RPMI7951 (cell line): ENCODE measurements around the gene FBN1. TPM values are rescaled to one million over a fixed set of nuclear protein-coding genes. Genes with fewer than 3 reads are reported as not detected.

ENCODE experiments used
- DNase-seq: peaks from one replicate; pipeline ENCODE4 v3.0.0-alpha.2; 2012; ENCODE audit warnings: low read depth
- total RNA-seq: library from RNA; depleted of rRNA; stranded (reverse); fragments of >200 nt; shearing (Covaris generic); gene quantifications from 2 replicates; pipeline ENCODE4 v1.2.3, GENCODE V29; 2014

Gene FBN1
- total RNA-seq, 1 experiment from 2014 or later = 194 TPM

DNA sequence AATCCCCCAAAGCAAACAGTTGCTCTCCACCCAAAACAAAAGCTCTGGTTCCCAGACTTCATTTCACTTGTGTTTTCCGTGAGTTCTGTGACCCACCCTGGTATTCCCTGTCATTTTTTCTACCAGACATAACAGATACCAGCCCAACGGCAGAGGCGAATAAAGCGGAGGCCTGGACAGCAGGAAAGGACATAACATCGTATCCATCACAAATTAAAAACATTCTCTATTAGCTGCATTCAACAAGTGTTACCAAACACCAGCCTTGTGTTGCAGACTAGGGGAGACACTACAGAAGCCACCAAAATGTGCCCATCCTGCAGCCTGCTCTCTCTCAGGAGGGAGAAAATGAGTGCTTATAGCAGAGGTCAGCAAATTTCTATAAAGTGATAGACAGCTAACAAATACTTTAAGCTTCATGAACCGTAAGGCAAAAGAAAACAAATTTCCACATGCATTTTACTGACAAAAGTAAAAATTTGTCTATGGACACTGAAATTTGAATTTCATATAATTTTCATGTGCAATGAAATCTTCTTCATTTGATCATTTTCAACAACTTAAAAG is 7.1 kb upstream of the FBN1 start:
- DNase-seq = no peak

DNA sequence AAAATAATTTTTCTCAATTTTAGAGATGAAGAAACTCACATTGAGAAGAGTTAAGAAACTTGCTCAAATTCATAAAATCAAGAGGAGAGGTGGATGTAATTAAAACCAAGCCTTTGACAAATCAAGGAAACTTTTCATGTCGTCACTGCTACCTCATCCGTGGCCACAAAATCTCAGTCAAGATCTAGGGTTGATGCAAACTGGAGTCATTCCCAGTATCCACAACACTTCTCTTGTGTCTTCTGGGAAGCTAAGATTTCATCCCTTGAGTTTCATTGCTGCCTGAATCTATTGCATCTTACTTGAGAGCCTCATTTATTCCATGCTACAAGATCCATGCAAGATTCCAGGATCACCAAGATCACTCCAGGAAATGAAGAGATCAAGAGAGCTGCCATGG is 5.4 kb upstream of the FBN1 start:
- DNase-seq = no peak

DNA sequence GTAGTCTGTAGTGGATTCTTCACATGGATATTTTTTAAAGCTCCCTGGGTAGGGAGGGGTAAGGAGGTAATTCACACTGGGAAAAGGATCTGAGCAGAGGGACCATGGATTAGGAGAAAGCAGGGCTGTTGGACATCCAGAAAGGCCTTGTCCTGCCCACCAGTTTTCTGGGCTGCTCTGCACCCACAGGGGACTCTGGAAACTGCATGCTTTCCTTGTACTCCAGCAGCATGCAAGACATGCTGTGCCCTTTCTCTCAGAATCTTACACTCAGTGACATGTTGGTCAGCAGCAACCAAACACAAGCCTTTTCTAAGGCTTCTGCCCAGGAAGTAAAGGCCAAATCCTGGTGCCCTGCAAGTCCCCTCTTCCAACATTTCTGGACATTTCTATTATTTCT is 2.5 kb upstream of the FBN1 start:
- DNase-seq = peak; percentile 64

DNA sequence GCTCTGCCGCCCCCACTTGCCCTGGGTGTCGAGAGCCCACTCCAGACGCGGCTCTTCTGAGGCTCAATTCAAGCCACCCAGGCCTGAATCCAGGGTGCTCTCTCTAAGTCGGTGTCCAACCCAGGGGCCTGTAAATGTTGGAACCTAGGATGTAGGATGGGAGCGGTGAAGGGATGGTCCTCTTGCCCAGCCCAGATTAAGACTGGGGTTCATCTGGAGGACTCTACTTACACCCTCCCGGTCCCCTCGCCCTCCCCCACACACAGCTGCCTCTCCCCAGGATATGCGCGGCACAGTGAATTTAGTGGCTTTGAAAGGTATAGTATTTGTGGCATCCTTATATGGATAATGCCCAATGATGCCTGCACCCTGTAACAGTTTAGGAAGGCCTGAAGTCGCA is 822 bp upstream of the FBN1 start:
- no peak for DNase-seq

DNA sequence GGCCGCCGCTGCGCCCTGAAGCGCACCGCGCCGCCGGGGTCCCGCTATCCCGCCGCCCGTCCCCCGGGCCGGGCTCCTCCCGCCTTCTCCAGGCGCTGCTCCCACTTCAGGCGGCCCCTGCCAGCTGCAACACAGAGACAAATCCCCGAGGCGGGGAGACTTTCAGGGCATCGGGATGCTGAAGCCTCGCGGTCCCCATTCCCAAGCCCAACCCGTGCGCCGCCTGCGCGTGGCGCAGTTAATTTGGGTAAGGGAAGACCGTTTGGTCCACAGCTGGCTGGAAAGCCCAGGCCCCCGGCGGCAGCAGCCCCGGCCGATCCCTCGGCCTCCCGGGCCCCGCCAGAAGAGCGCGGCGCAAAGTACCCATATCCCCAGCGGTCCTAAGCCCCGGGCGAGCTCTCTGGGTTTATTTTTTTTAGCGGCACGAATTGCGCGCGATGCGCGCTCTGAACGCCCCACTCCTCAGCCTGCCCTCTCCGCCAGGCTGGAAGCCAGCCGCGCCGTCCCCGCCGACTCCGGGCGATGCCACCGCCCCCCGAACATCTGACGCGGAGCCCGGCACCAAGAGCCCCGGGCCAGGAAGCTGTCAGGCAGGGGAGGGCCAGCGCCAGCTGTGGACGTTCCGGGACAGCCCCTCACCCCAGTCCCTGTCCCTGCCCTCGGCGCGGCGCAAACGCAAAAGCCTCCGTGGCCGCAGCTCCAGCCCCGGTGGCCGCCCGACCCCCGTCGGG is 517 bp downstream of the FBN1 start:
- DNase-seq = peak; percentile 86

DNA sequence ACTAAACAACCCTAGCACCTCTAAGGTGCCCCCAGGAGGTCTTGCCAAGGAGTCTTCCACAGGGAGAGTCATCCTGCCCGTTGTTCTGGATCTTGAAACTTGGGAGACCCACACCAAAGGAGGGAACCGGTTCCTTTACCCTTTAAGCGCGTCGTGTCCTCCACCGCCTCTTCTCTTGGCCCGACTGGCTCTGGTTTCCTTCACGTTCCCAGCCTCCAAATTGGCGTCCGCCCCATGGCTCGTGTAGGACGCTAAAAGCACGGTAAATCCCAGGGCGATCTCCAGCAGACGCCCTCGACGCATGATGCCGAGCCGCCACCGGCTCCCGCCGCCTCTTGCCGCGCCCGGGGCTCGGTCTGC is 1.1 kb downstream of the FBN1 start:
- peak; percentile 63 for DNase-seq

DNA sequence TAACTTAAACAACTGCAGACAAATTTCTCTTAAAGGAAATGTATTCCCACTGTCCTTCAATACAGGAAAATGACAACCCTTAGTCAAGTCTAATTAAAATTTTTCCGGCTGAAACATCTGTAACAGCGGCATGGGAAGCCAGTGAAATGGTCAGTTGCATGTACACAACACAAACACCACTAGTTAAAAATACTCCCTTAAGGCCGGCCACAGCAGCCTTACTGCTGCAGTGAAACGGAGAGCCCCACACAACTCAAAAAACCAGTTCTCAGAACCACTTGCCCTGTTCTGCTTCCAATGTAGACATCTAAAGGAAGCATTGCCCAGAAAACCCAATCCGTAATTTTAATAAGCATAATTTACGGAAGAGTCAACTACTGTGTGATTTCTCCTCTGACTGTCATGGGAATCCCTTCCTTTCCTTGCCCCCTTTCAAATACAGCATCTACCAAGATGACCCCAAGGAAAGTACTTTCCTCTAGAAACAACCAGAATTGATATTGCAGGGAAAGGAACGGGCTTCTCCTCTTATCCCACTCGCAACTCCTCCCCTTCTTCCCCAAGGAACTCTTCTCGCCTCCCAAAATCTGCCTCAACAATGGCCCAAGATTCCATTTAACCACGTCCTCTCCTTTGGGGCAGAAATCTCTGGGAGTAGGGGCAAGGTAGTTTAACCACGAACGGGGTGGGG is 1.6 kb downstream of the FBN1 start:
- no peak for DNase-seq

DNA sequence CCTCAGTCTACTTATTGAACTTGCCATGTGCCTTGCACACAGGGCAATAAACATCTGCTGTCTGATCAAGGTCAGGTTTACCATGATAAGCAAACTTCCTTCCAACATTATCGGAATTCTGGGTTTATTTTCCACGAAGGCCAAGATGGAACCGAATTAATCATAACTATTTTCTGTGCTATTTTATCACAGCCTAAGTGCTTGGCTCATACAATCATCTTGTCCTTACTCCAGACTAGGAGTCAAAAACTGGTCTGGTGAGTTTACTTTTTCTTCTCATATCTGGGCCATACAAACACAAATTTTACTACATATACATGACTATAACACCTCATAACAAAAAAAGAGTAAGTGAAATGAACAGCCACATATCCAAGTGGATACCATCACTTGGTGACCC is 2.3 kb downstream of the FBN1 start:
- DNase-seq = no peak

DNA sequence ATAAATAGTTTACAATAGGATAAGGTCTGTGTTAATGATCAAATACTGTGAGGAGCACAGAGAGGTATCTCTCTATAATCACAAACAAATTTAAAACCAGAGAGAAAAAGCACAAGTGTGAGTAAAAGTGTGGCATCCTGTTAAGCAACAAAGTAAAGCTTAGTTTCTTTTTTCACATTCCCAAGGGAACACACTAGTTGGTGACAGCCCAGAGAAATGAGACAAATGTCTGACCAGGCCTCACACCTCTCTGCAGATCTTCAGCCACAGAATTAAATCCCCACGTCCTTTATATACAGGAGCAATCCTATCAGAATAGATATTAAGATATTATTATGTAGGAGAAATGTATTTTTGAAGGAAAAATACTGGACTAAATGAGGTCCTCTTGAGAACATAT is 2.7 kb downstream of the FBN1 start:
- DNase-seq = no peak

DNA sequence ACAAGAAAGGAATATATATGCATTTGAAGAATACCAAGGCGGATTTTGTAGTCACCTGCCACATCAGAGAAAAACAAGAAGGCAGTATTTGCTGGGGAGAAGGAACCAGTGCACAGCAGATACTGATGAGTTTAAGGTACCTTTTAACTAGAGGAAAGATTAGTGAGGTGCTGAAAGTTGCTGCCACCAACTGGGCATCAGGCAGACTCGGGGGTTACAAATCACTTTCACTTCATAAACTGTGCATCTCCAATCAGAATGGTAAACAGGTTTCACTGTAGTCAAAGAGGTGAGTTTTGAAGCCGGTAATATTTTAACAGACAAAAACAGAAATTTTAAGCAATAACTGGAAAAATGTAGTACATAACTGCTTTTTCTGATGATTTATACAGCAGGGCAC is 4.1 kb downstream of the FBN1 start:
- DNase-seq = peak; percentile 63

DNA sequence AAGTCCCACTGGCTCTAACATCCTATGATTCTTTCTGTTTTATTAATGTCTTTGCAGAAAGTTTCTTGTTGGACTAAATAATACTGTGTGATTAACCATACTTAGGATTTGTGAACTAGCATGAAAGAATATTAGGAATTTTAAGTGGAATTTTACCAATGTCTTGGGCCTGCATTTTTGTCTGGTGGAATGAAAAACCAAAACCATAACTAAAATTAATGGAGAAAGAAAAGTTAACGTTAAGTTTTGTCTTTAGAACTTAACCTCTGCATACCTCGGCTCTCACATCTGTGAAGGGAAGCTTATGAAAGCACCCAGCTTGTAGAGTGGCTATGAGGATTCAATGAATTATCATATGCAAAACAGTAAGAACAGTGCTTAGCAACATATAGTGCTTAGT is 6.5 kb downstream of the FBN1 start:
- DNase-seq = no peak

DNA sequence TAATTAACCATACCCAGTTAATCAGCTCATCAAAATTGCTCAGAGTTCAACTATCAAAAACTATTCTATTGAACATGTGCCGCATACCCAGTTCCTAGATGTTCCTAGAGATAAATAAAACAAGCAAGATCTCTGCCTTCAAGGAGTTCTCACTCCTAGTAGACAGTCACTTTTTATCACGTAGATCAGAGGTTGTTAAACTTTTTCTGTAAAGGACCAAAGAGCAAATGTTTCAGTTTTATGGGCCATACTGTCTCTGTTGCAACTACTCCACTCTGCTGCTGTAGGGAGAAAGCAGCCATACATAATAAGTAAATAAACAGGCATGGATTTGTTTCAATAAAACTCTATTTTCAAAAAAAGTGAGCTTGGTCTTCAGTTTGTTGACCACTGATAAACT is 7.9 kb downstream of the FBN1 start:
- no peak for DNase-seq

DNA sequence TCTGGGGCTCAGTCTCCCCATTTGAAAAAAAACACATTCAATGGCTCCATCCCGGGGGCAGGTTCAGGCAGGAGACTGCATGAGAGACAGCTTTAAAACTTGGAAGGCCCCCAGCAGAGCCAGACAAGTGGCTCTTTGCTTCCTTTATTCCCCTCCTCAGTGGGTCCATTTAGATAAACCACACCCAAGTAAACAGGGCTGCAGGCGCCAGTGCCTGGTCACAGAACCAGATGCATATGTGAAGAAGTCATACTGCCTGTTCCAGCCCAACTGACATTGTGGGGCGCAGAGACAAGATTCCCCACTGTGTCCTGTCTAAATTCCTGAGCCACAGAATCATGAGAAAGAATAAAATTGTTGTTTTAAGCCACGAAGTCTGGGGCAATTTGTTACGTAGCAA is 9.0 kb downstream of the FBN1 start:
- peak; percentile 77 for DNase-seq

DNA sequence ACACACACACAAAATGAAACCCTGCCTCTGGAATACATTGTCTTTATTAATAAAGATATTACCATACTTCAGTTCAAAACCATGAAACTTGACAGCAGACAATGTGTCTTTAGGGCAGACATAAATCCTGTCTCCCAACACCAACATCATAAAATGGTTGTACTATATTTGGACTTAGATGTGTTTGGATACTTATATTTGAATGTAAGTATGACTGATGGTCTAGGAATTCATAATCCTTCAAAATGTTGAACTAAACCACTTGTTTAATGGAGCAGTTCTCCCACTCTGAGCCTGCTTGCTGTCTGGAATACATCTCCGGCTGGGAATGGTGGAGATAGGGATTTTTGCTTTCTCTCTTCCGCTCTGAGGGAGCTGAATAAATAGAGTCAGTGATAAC is 10.6 kb downstream of the FBN1 start:
- DNase-seq = peak; percentile 55

DNA sequence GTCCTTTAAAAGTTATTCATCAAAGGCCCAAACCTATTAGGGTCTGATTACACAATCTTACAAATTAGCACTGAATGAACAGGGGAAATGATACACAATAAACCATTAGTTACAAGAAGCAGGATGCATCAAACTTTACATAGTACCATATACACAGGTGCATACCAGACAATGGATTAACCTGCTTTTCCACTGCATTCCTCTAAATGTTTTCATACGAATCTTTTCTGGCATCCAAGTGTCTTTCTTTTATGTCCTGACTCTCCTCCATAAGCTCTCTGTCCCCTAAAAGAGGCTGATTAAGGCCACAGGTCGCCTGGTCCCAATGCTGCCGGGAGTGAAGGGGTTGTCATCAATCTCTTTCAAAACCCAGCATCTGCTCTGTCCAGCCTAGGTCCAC is 11.4 kb downstream of the FBN1 start:
- no peak for DNase-seq

DNA sequence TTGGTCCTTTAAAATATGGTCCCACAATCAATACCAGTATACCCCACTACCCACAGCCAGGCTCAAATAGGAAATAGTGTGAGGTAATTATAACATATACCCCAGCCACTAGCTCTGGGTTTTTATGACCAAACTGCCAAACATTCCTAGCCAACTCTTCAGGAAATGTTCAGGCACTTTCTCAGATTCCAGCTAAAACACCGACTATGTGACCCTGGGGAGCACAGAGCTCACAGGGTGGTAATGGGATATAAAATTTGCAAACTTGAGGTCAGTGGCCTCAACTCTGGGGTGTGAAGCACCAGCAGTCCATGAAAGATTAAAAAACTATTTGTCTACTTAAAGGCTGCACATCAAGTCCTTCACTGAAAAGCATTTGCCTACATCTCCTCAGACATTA is 12.9 kb downstream of the FBN1 start:
- DNase-seq = no peak

DNA sequence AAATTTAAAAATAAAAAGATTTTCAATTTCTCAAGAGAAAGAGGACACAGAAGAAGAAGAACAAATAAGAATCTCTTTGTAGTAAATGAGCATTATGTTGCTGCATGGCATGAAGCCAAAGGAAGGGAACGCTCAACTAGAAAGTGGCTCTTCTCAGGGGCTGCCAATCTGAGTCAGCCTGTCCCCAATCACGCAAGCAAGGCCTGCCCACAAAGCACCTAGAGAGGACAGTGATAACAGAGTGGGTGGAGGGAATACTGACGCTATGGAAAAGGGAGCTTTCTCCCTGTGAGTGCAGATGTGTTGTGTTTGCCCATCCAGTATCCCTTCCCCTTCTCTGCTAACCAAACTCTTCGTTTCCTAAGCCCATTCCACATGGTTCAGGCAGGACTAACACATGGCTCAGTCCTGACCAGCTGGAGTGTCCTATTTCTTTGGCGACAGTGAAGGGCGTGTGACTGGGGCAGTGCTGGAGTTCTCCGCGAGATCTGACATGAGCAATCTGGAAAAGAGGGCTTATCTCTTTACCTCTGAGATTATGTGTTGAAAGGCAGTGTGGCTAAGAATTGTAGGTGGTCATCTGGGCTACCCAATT is 14.2 kb downstream of the FBN1 start:
- peak; percentile 86 for DNase-seq

DNA sequence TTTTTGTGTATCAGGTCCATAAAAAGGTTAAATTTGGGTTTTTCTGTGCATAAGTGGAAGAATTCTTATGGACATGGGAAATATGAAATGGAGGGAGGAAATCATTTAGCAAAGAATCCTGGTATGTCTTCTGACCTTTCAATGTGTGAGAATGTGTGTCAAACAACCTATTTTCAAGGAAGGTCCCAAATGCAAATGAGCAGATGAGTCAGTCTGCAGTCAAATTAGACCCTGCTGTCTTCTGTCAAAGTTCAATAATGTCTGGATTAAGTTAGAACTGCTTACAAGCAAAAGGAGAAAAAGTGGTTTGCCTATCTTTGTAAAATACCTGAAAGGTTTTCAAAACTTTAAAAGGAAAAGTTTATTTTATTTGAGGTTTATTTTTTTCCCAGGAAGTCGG is 15.3 kb downstream of the FBN1 start:
- no peak for DNase-seq

DNA sequence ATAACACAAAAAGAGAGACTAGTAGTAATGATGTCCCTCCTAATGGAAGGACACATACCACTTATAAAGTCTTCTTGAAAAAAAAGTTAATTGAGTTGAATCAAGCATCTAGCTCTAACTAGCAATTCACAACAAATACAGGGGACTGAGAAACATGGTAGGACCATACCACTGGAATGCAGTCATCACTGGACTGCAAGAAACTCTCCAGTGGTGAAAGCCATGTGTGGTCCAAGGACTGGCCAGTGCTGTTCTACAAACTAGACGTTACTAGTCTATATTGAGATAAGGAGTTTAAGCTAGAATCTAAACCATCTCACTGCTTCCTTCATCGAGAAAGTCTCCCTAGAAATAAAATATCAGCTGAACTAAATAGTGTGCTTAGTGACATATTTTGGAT is 16.7 kb downstream of the FBN1 start:
- DNase-seq = peak; percentile 40

DNA sequence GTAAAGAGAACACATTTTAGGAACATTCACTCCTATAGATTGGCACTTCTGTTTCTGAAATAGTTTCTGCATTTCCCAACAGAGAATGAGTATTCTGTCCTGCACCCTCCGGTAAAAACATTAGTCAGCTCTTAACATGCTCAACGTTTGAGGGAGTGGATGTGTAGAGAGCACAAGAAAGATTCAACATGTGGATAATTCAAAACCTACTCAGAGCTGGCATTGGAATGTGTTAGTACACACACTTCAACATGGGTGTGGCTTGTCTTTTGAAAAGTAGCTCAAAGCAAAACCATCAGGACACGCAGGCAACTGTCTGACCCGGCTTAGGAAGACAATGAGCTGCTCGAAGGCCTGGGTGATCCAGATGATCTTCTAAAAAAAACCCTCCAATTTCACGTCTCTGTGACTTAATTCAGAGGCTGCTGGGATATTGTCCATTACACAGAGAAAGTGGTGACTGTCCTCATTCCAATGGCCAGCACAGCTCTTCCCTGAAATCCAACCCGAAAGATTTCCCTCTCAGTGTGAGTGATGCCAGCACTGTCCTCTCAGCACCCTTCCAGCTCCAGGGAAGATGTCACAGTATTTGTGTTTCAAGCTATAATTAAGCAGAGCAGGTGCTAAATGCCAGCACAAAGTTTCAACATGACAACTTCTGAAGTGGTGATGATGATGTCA is 18.1 kb downstream of the FBN1 start:
- peak; percentile 89 for DNase-seq

DNA sequence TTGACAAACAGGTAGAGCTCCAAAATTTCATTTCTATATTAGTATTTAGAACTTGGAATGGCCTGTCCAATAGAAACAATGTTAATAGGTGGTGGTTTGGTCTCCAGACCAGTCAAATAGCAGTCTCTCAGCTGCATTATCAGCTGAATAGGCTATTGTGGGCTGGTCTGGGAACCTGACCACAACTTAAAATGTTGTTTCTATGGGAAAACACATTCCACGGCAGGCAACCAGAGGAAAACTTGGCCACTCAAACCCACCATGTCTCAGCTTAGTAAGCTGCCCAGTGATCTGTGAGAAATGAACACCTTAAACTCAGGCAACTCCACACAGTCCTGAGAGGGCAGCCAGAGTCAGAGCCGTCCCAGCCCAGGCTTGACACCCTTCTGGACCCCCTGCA is 20.4 kb downstream of the FBN1 start:
- DNase-seq = peak; percentile 40

DNA sequence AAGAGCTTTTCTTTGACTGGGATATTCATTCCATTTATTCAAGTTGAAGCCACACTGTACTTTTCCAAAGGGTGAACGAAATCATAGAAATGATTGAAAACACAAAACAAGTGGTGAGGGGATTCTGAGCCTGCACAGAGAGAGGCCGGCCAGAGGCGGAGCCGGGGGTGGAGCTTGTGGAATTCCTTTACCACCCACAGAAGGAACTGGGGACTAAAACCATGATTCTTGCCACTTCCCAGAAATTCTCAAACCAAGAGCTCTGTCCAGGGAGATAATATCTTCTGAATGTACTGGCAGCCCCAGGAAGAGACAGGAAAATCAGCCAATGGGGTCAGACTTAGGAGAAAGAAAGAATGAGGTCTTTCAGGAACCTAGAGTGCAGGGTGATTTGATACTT is 20.8 kb downstream of the FBN1 start:
- DNase-seq = no peak

DNA sequence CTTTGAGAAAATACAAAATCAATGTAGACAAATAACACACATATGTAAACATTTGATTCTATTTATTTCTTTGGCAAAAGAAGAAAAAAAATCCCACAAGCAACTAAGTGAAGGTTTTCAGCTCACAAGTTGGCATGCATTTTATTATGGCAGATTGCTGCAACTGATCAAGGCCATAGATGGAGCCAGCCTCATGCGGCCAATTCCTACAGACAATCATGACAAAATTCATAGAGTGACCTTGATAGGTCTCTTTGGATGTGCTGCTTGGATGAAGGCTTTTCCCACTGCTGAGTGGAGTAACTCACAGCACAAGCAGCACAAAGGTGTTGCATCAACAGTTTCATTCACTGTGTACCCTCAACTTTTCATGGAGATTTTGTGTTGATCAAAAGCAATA is 22.1 kb downstream of the FBN1 start:
- DNase-seq = no peak
